Measurements from ENCODE around the gene HOATZ.

HOATZ gene

DNA sequence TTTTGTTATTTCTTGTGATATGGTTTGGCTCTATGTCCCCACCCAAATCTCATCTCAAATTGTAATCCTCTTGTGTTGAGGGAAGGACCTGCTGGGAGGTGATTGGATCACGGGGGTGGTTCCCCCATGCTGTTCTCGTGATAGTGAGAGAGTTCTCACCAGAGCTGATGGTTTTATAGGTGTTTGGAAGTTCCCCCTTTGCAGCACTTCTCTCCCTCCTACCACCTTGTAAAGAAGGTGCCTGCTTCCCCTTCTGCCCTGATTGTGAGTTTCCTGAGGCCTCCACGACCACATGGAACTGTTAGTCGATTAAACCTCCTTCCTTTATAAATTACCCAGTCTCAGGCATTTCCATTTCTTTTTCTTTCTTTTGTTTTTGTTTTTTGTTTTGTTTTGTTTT, 63.2 kb downstream of the HOATZ start:
- no peak for DNase-seq (ENCODE audit: low read depth)

DNA sequence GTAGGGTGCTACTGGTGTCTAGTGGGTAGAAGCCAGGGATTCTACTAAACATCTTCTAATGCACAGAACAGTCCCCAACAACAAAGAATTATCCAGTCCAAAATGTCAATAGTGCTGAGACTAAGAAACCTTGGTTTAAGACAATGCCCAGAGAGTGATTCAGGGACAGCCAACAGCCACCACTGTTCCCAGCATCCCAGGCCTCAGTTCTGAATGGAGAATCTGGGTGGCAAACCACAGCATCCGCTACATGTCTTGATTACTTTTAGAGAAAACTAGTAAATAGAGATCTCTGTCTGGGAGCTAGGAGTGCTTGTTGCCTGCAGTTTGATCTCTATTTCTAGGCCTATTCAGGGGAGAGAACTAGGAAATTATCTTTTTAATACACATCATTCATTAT, 66.8 kb downstream of the HOATZ start:
- no peak for DNase-seq (ENCODE audit: low read depth)

DNA sequence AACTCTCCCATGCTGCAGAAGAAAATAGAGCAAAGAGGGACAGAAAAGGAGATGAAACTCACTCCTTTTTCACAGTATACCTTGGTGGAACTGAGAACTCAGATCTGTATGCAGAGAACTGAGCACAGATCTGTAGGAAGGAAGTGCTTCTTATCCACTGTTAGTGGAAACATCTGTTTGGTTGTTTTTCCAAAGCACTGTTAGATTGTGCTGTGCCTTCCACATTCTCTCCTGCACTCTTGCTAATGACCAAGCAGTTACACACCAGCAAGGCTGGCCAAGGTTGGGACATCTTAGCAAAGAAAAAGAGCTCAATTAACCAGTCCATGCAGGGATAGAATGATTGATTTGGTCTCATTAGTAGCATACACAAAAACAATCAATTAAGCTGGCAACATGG, 67.6 kb downstream of the HOATZ start:
- no peak for DNase-seq (ENCODE audit: low read depth)

DNA sequence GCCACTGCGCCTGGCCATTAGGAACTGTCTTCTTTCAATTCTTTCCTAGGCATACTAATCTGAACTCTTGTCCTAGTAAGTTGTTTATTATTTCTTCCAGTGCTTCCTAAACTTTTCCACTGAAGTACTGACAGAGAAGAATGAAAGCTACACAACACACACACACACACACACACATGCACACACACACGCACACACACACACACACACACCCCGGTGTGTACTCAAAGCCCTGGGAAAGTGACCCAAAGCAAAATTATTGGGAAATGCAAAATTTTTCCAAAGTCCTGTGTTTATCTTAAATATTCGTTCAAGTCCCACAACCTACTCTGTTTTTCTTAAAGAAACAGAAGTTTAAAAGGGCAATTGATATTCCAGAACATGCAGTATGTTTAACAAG, 68.3 kb downstream of the HOATZ start:
- DNase-seq (ENCODE audit: low read depth): peak; percentile 24

DNA sequence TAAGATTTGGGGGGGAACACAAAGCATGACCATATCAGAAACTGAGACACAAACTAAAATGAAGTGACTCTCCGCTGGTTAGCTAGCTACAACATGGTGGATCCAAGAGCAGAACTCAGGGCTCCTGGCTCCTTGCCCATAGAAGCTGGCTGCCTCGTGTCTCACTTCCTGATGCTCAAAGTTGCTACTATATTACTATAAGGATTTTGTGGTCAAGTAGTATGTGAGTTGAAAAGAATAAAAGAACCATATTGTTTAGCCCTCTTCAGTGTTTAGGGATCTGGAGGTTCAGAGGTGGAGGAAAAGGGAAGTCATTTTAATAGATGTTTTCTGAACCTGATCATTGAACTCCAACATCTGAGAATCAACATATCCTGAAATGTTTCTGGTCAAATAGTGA, 70.8 kb downstream of the HOATZ start:
- DNase-seq (ENCODE audit: low read depth): peak; percentile 62

DNA sequence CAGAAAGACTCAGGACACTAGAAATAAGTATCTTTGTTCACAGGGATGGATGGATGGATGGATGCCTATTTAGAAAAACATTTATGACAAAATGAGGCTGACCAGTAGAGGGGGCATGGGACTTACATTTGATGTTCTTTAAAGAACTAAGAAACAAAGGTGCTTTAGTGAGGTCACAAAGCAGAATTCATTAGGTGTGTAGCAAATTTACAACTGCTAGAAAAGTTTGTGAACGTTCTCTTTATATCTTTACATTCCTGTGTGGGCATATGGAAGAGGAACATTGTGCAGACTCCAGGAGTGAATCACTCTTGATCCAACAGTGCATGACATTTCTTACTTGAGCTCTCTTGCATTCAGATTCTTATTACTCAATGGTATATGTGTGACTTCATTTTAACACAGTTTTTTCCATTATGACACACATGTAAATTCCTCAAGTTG, 71.8 kb downstream of the HOATZ start:
- DNase-seq (ENCODE audit: low read depth): peak; percentile 76
